NCI-H2227 (cell line): ENCODE measurements around the gene PKD1.

Source experiments
- DNase-seq: peaks from one replicate; lab custom pipeline; 2025; ENCODE audit not compliant: unreplicated experiment; lab: John Stamatoyannopoulos, UW

Gene PKD1

GRCh38 chr16:2170587-2171435 lies 35.1 kb upstream of the PKD1 start:
- DNase-seq = no peak

GRCh38 chr16:2170080-2170479 lies 34.4 kb upstream of the PKD1 start:
- no peak for DNase-seq

- no peak for DNase-seq
These were observed 31.5 kb upstream of the PKD1 start for GRCh38 chr16:2167068-2167638.

GRCh38 chr16:2166263-2167067 lies 30.8 kb upstream of the PKD1 start:
- no peak for DNase-seq

- DNase-seq = no peak
These were observed 30.2 kb upstream of the PKD1 start for GRCh38 chr16:2165861-2166260.

- no peak for DNase-seq
These were observed 27.6 kb upstream of the PKD1 start for GRCh38 chr16:2163211-2163881.

GRCh38 chr16:2162676-2163118 lies 27.0 kb upstream of the PKD1 start:
- no peak for DNase-seq

GRCh38 chr16:2161911-2162310 lies 26.2 kb upstream of the PKD1 start:
- no peak for DNase-seq

GRCh38 chr16:2160915-2161551 lies 25.3 kb upstream of the PKD1 start:
- no peak for DNase-seq

- DNase-seq = peak; percentile 49
These were observed 23.6 kb upstream of the PKD1 start for GRCh38 chr16:2159175-2159838.

GRCh38 chr16:2158262-2158638 lies 22.6 kb upstream of the PKD1 start:
- no peak for DNase-seq

- no peak for DNase-seq
These were observed 22.0 kb upstream of the PKD1 start for GRCh38 chr16:2157480-2158261.

- DNase-seq = no peak
These were observed 21.1 kb upstream of the PKD1 start for GRCh38 chr16:2156849-2157224.

- DNase-seq = peak; percentile 40
These were observed 20.5 kb upstream of the PKD1 start for GRCh38 chr16:2155977-2156848.

GRCh38 chr16:2155091-2155950 lies 19.6 kb upstream of the PKD1 start, which contains the start of gene TRAF7:
Gene TRAF7, plus strand, starts transcription at chr16:2155782. Its CDS starts 8,139 bp downstream, at chr16:2163921.
- DNase-seq = peak; percentile 100

GRCh38 chr16:2154533-2155090 lies 18.9 kb upstream of the PKD1 start:
- DNase-seq = no peak
